Measurements from ENCODE around the gene LIPT1.

The LIPT1 gene

DNA sequence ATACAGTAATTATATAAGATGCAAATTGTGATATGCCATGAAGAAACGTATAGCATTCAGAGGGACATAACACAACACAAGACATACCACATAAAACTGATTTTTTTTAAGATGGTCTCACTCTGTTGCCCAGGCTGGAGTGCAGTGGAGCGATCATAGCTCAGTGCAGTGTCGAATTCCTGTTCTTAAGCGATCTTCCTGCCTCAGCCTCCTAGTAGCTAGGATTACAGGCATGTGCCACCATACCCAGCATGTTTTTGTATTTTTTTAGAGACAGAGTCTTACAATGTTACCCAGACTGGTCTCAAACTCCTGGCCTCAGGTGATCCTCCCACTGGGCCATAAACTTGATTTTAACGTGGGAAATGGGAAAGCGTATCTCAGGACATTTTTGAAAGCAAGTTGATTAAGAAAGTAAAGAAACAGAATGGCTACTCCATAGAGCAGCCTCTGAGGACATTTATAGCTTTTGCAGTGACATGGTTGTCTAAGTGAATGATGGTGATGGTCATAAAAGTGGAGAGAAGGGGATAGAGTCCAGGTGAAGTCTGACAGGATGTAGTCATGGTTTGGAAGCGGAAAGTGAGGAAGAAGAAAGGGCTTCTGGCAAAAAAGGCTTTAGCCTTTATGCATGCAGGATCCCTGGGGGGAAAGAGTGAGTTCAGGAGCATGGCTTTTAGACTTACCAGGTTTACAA lies 2.4 kb upstream of the LIPT1 start:
- no peak overlapping the region for H3K4me3 ChIP-seq (ENCODE audit: control insufficient read depth in 1 of 7, extremely low read depth in 1 of 7, insufficient read depth in 4 of 7, low read depth in 2 of 7, low read length in 6 of 7)
- H3K27me3 ChIP-seq (replicated peaks in 2 of 5; ENCODE audit: control insufficient read depth in 4 of 5, insufficient read depth in 5 of 5, low read length in 4 of 5), result no peaks in the 10 kb centered on the region
- ChIA-PET POLR2A (no interaction called here), CTCF (no interaction called here)
- no peaks in the 10 kb centered on the region for H3K9me3 ChIP-seq (ENCODE audit: control extremely low read depth in 1 of 5, control insufficient read depth in 4 of 5, insufficient read depth in 2 of 5, low read depth in 1 of 5, low read length in 4 of 5)
- no peak for DNase-seq
- H3K4me1 ChIP-seq (ENCODE audit: control extremely low read depth in 1 of 4, control insufficient read depth in 4 of 4, insufficient read depth in 4 of 4, low read length in 3 of 4), result peaks cover 10 to 27% (median 19%) of the 10 kb centered on the region in 4 experiments
- no peaks in the 10 kb centered on the region for H3K36me3 ChIP-seq (ENCODE audit: control insufficient read depth in 4 of 4, insufficient read depth in 4 of 4, low read length in 3 of 4)
- 94% methylated on average over 7 of the region's 7 CpGs for WGBS (ENCODE audit: insufficient coverage)
- no peak overlapping the region for H3K27ac ChIP-seq (ENCODE audit: insufficient read depth in 1 of 2, low read depth in 1 of 2, low read length in 2 of 2, poor library complexity in 1 of 2, severe bottlenecking in 2 of 2)

- ChIA-PET CTCF (interaction anchor here (1.3 kb wide), 1 partner anchor 23 kb away, joined by 4 read pairs; no protein-coding TSS in a partner anchor), POLR2A (interaction anchor here (1.4 to 1.7 kb wide), 2 partner anchors 12 to 26 kb away, joined by 4 to 7 read pairs; partner anchors contain the start of gene C2orf15)
- WGBS (ENCODE audit: insufficient coverage), result 40% methylated on average over 11 of the region's 12 CpGs
- no peaks in the 10 kb centered on the region for H3K27me3 ChIP-seq (replicated peaks in 2 of 5; ENCODE audit: control insufficient read depth in 4 of 5, insufficient read depth in 5 of 5, low read length in 4 of 5)
- peaks cover 0 to 3% (median 0%) of the 10 kb centered on the region in 4 experiments for H3K36me3 ChIP-seq (ENCODE audit: control insufficient read depth in 4 of 4, insufficient read depth in 4 of 4, low read length in 3 of 4)
- H3K4me3 ChIP-seq (ENCODE audit: control insufficient read depth in 1 of 7, extremely low read depth in 1 of 7, insufficient read depth in 4 of 7, low read depth in 2 of 7, low read length in 6 of 7), result peak overlapping the region; percentile 47 to 99 (median 91)
- peaks cover 10 to 28% (median 19%) of the 10 kb centered on the region in 4 experiments for H3K4me1 ChIP-seq (ENCODE audit: control extremely low read depth in 1 of 4, control insufficient read depth in 4 of 4, insufficient read depth in 4 of 4, low read length in 3 of 4)
- DNase-seq, result peak in 2 of 3 donors; percentile 20 to 27
- peak overlapping the region; percentile 71 to 88 for H3K27ac ChIP-seq (ENCODE audit: insufficient read depth in 1 of 2, low read depth in 1 of 2, low read length in 2 of 2, poor library complexity in 1 of 2, severe bottlenecking in 2 of 2)
- no peaks in the 10 kb centered on the region for H3K9me3 ChIP-seq (ENCODE audit: control extremely low read depth in 1 of 5, control insufficient read depth in 4 of 5, insufficient read depth in 2 of 5, low read depth in 1 of 5, low read length in 4 of 5)
Observed at GRCh38 chr2:99153921-99154604, 704 bp upstream of the LIPT1 start.

DNA sequence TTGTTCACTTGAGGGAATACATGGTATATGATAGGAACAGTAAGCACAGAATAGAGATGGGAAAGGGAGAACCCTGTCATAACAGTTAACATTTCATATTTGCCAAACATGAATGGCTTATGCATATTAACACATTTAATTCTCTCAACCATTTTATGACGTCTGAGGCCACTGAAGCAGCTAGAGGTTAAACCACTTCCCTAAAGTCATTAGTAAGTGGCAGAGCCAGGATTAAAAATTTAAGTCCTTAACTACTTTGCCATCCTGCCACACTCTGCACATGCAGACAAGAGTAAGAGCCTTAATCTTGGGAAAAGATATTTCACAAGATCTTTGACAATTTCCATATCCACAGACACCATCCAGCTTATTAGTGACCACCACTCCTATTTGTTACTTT lies 2.1 kb downstream of the LIPT1 start:
- Histone ChIP-seq H3K27ac (ENCODE audit: insufficient read depth in 1 of 2, low read depth in 1 of 2, low read length in 2 of 2, poor library complexity in 1 of 2, severe bottlenecking in 2 of 2) (no peak overlapping the region), H3K4me1 (ENCODE audit: control extremely low read depth in 1 of 4, control insufficient read depth in 4 of 4, insufficient read depth in 4 of 4, low read length in 3 of 4) (peaks cover 10 to 28% (median 19%) of the 10 kb centered on the region in 4 experiments), H3K9me3 (ENCODE audit: control extremely low read depth in 1 of 5, control insufficient read depth in 4 of 5, insufficient read depth in 2 of 5, low read depth in 1 of 5, low read length in 4 of 5) (no peaks in the 10 kb centered on the region), H3K36me3 (ENCODE audit: control insufficient read depth in 4 of 4, insufficient read depth in 4 of 4, low read length in 3 of 4) (peaks cover 3 to 14% (median 6%) of the 10 kb centered on the region in 4 experiments), H3K4me3 (ENCODE audit: control insufficient read depth in 1 of 7, extremely low read depth in 1 of 7, insufficient read depth in 4 of 7, low read depth in 2 of 7, low read length in 6 of 7) (no peak overlapping the region), H3K27me3 (replicated peaks in 2 of 5; ENCODE audit: control insufficient read depth in 4 of 5, insufficient read depth in 5 of 5, low read length in 4 of 5) (no peaks in the 10 kb centered on the region)
- WGBS (ENCODE audit: insufficient coverage), result 17% methylated on average over 1 of the region's 1 CpG
- CTCF ChIA-PET, result interaction anchor here (1.7 to 2.8 kb wide), 5 partner anchors 11 to 69 kb away, joined by 4 to 11 read pairs (median 6); partner anchors contain the start of gene C2orf15
- DNase-seq, result peak in 2 of 3 donors; percentile 40 to 56
- POLR2A ChIA-PET, result no interaction called here

GRCh38 chr2:99158599-99158998 lies 3.8 kb downstream of the LIPT1 start:
- Histone ChIP-seq H3K27me3 (replicated peaks in 2 of 5; ENCODE audit: control insufficient read depth in 4 of 5, insufficient read depth in 5 of 5, low read length in 4 of 5) (no peaks in the 10 kb centered on the region), H3K27ac (ENCODE audit: insufficient read depth in 1 of 2, low read depth in 1 of 2, low read length in 2 of 2, poor library complexity in 1 of 2, severe bottlenecking in 2 of 2) (no peak overlapping the region)
- CTCF ChIA-PET, result interaction anchor here (0.6 to 2.8 kb wide), 7 partner anchors 9 to 107 kb away, joined by 4 to 11 read pairs (median 6); partner anchors contain the start of gene C2orf15

DNA sequence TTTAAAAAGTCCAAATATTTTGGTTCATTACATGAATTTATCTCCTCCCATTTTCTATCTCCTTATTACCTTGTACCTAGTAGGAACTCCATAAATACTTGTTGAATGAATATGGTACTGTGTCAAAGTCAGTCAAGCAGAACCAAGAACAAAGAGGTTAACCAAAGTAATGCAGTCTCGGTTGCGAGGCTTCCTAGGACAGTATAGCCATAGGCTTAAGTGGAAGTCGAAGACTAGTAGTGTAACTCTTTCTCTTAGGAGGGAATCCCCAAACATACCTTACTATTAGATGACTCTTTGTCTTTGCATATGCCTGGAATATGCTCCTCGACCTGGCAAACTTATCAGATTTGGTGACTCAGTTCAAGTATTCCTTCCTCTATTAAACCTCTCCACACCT lies 4.8 kb downstream of the LIPT1 start:
- POLR2A ChIA-PET, result no interaction called here
- WGBS (ENCODE audit: insufficient coverage), result 98% methylated on average over 4 of the region's 4 CpGs
- H3K27me3 ChIP-seq (replicated peaks in 2 of 5; ENCODE audit: control insufficient read depth in 4 of 5, insufficient read depth in 5 of 5, low read length in 4 of 5), result no peaks in the 10 kb centered on the region

More at GRCh38 chr2:99158599-99158998, 3.8 kb downstream of the LIPT1 start:
- no peak overlapping the region for H3K4me3 ChIP-seq (ENCODE audit: control insufficient read depth in 1 of 7, extremely low read depth in 1 of 7, insufficient read depth in 4 of 7, low read depth in 2 of 7, low read length in 6 of 7)
- H3K36me3 ChIP-seq (ENCODE audit: control insufficient read depth in 4 of 4, insufficient read depth in 4 of 4, low read length in 3 of 4), result peaks cover 3 to 22% (median 12%) of the 10 kb centered on the region in 4 experiments
- POLR2A ChIA-PET, result no interaction called here
- peak in 1 of 3 donors; percentile 10 for DNase-seq
- H3K9me3 ChIP-seq (ENCODE audit: control extremely low read depth in 1 of 5, control insufficient read depth in 4 of 5, insufficient read depth in 2 of 5, low read depth in 1 of 5, low read length in 4 of 5), result no peaks in the 10 kb centered on the region
- peaks cover 10 to 28% (median 19%) of the 10 kb centered on the region in 4 experiments for H3K4me1 ChIP-seq (ENCODE audit: control extremely low read depth in 1 of 4, control insufficient read depth in 4 of 4, insufficient read depth in 4 of 4, low read length in 3 of 4)
- 95% methylated on average over 4 of the region's 5 CpGs for WGBS (ENCODE audit: insufficient coverage)

GRCh38 chr2:99166218-99166617 lies 11.5 kb downstream of the LIPT1 start:
- 100% methylated on average over 2 of the region's 5 CpGs for WGBS (ENCODE audit: insufficient coverage)
- CTCF ChIA-PET, result interaction anchor here (2.1 to 2.7 kb wide), 3 partner anchors 8 to 14 kb away, joined by 7 to 15 read pairs (median 11); no protein-coding TSS in a partner anchor
- POLR2A ChIA-PET, result interaction anchor here (0.6 kb wide), 1 partner anchor 521 kb away, joined by 3 read pairs; no protein-coding TSS in a partner anchor

More for the DNA sequence above, 4.8 kb downstream of the LIPT1 start:
- no peak overlapping the region for H3K27ac ChIP-seq (ENCODE audit: insufficient read depth in 1 of 2, low read depth in 1 of 2, low read length in 2 of 2, poor library complexity in 1 of 2, severe bottlenecking in 2 of 2)
- CTCF ChIA-PET, result interaction anchor here (2.8 kb wide), 1 partner anchor 8 kb away, joined by 11 read pairs; no protein-coding TSS in a partner anchor
- peaks cover 1 to 19% (median 13%) of the 10 kb centered on the region in 4 experiments for H3K4me1 ChIP-seq (ENCODE audit: control extremely low read depth in 1 of 4, control insufficient read depth in 4 of 4, insufficient read depth in 4 of 4, low read length in 3 of 4)
- no peak for DNase-seq
- H3K9me3 ChIP-seq (ENCODE audit: control extremely low read depth in 1 of 5, control insufficient read depth in 4 of 5, insufficient read depth in 2 of 5, low read depth in 1 of 5, low read length in 4 of 5), result no peaks in the 10 kb centered on the region
- H3K36me3 ChIP-seq (ENCODE audit: control insufficient read depth in 4 of 4, insufficient read depth in 4 of 4, low read length in 3 of 4), result peaks cover 3 to 22% (median 12%) of the 10 kb centered on the region in 4 experiments
- no peak overlapping the region for H3K4me3 ChIP-seq (ENCODE audit: control insufficient read depth in 1 of 7, extremely low read depth in 1 of 7, insufficient read depth in 4 of 7, low read depth in 2 of 7, low read length in 6 of 7)

More at GRCh38 chr2:99166218-99166617, 11.5 kb downstream of the LIPT1 start:
- Histone ChIP-seq H3K9me3 (ENCODE audit: control extremely low read depth in 1 of 5, control insufficient read depth in 4 of 5, insufficient read depth in 2 of 5, low read depth in 1 of 5, low read length in 4 of 5) (no peaks in the 10 kb centered on the region), H3K4me3 (ENCODE audit: control insufficient read depth in 1 of 7, extremely low read depth in 1 of 7, insufficient read depth in 4 of 7, low read depth in 2 of 7, low read length in 6 of 7) (no peak overlapping the region), H3K27me3 (replicated peaks in 2 of 5; ENCODE audit: control insufficient read depth in 4 of 5, insufficient read depth in 5 of 5, low read length in 4 of 5) (no peaks in the 10 kb centered on the region), H3K4me1 (ENCODE audit: control extremely low read depth in 1 of 4, control insufficient read depth in 4 of 4, insufficient read depth in 4 of 4, low read length in 3 of 4) (peaks cover 0 to 4% (median 0%) of the 10 kb centered on the region in 4 experiments), H3K36me3 (ENCODE audit: control insufficient read depth in 4 of 4, insufficient read depth in 4 of 4, low read length in 3 of 4) (peaks cover 19 to 54% (median 38%) of the 10 kb centered on the region in 4 experiments), H3K27ac (ENCODE audit: insufficient read depth in 1 of 2, low read depth in 1 of 2, low read length in 2 of 2, poor library complexity in 1 of 2, severe bottlenecking in 2 of 2) (no peak overlapping the region)
- no peak for DNase-seq
